HCT116 (cell line): ENCODE results near the gene TCF12. TPM values are rescaled to one million over a fixed set of nuclear protein-coding genes. Genes with fewer than 3 reads are reported as not detected.

Experiments
- ATAC-seq: fragments of 200-7000 bp; cut with Tn5 transposase; 2 replicates; pipeline ENCODE4 v1.9.1; 2020; ENCODE audit warnings: mild to moderate bottlenecking, moderate library complexity
- BruUV-seq: library from RNA; stranded (reverse); fragments of 400-500 nt; replicated peaks from 2 replicates; lab custom pipeline; 2021; lab: Mats Ljungman, UMichigan
- CTCF ChIA-PET: fragments of 300-600 bp; sonication (Branson Sonifier 250); formaldehyde crosslinking; loops from one replicate; lab custom pipeline; 2021; ENCODE audit warnings: antibody characterized with exemption; lab: Charles Lee
- POLR2A ChIA-PET: fragments of 300-600, 350-600 bp; sonication (Branson Sonifier 250); formaldehyde crosslinking; loops from one replicate; lab custom pipeline; 2021; ENCODE audit warnings: antibody characterized with exemption; lab: Charles Lee
- RAD21 ChIA-PET, 2 experiments: fragments of 300-600 bp; sonication (Branson Sonifier 250); formaldehyde crosslinking; loops; one replicate each; lab custom pipeline; 2023; ENCODE audit warnings: low total read pairs in 2 of 2; ENCODE audit not compliant: uncharacterized antibody in 2 of 2, unreplicated experiment in 2 of 2, low non-redundant PET in 1 of 2; lab: Charles Lee
- DNase-seq: peaks from one replicate; pipeline ENCODE4 v3.0.0-alpha.2; 2010; ENCODE audit warnings: low read depth, low spot score
- H2AFZ ChIP-seq: fragments of 200-600 bp; shearing (Covaris generic), sonication (generic); 2 replicates; pipeline ENCODE4 v1.6.1; 2017; ENCODE audit warnings: low read depth, mixed run types, mixed read lengths, antibody characterized with exemption, low read length; ENCODE audit not compliant: poor library complexity, severe bottlenecking
- H3K27ac ChIP-seq: 2 replicates; pipeline ENCODE4 v1.5.1; 2012; ENCODE audit warnings: low read depth, low read length
- H3K27me3 ChIP-seq: fragments of 200-600 bp; sonication (generic); 2 replicates; pipeline ENCODE4 v1.6.1; 2016; ENCODE audit warnings: mixed run types, low read length, mixed read lengths; ENCODE audit not compliant: insufficient read depth
- H3K36me3 ChIP-seq, 2 experiments: fragments of 200-500 bp in 1 of 2; fragments of 200-600 bp in 1 of 2; sonication (Bioruptor generic) in 1 of 2; sonication (generic) in 1 of 2; 2 replicates each; pipeline versions ENCODE4 v1.5.1 to v1.6.1; 2014 to 2016; ENCODE audit warnings: low read length in 2 of 2, inconsistent platforms in 1 of 2, mixed read lengths in 1 of 2, mixed run types in 1 of 2; ENCODE audit not compliant: insufficient read depth in 2 of 2, control insufficient read depth in 1 of 2
- H3K4me1 ChIP-seq, 2 experiments: fragments of 200-600 bp in 1 of 2; sonication (generic) in 1 of 2; 2 replicates each; pipeline versions ENCODE4 v1.5.1 to v1.6.1; 2012 to 2017; ENCODE audit warnings: low read length in 2 of 2, inconsistent platforms in 1 of 2, mild to moderate bottlenecking in 1 of 2, mixed read lengths in 1 of 2, mixed run types in 1 of 2, moderate library complexity in 1 of 2; ENCODE audit not compliant: insufficient read depth in 2 of 2, control insufficient read depth in 1 of 2
- H3K4me2 ChIP-seq: fragments of 200-600 bp; sonication (generic); 2 replicates; pipeline ENCODE4 v1.6.1; 2017; ENCODE audit warnings: mixed run types, low read length, mixed read lengths
- H3K4me3 ChIP-seq, 2 experiments: fragments of 200-600 bp in 1 of 2; sonication (generic) in 1 of 2; replicated peaks in 1 of 2; 2 replicates each; pipeline ENCODE4 v1.5.1; 2011 to 2016; ENCODE audit warnings: low read length in 2 of 2, control low read depth in 1 of 2, low read depth in 1 of 2, mild to moderate bottlenecking in 1 of 2, mixed read lengths in 1 of 2, mixed run types in 1 of 2
- H3K79me2 ChIP-seq: fragments of 200-600 bp; sonication (generic); 2 replicates; pipeline ENCODE4 v1.6.1; 2017; ENCODE audit warnings: mild to moderate bottlenecking, mixed run types, low read length, moderate library complexity, mixed read lengths; ENCODE audit not compliant: insufficient read depth
- H3K9ac ChIP-seq: fragments of 200-600 bp; sonication (generic); 2 replicates; pipeline ENCODE4 v1.6.1; 2016; ENCODE audit warnings: low read length, mixed read lengths
- H3K9me2 ChIP-seq: fragments of 200-600 bp; sonication (generic), shearing (Covaris generic); 2 replicates; pipeline ENCODE4 v1.6.1; 2017; ENCODE audit warnings: mixed run types, mild to moderate bottlenecking, moderate library complexity; ENCODE audit not compliant: insufficient read depth
- H3K9me3 ChIP-seq, 2 experiments: fragments of 200-500 bp in 1 of 2; fragments of 200-600 bp in 1 of 2; sonication (Bioruptor generic) in 1 of 2; sonication (generic) in 1 of 2; 2 replicates each; pipeline ENCODE4 v1.6.1; 2014 to 2017; ENCODE audit warnings: low read length in 2 of 2, mixed read lengths in 2 of 2, inconsistent platforms in 1 of 2, low read depth in 1 of 2, mild to moderate bottlenecking in 1 of 2, mixed run types in 1 of 2, moderate library complexity in 1 of 2; ENCODE audit not compliant: control insufficient read depth in 1 of 2, insufficient read depth in 1 of 2
- H4K20me1 ChIP-seq: fragments of 200-600 bp; sonication (generic), shearing (Covaris generic); 2 replicates; pipeline ENCODE4 v1.6.1; 2017; ENCODE audit warnings: mixed run types, mild to moderate bottlenecking, moderate library complexity; ENCODE audit not compliant: insufficient read depth
- EZH2phosphoT487 ChIP-seq: fragments of 200-600 bp; IDR thresholded peaks from 2 replicates; pipeline ENCODE4 v1.6.1; 2018; ENCODE audit warnings: antibody characterized with exemption, borderline replicate concordance
- FOSL1 ChIP-seq: IDR thresholded peaks from 2 replicates; pipeline ENCODE4 v1.6.1; 2012; ENCODE audit warnings: low read depth
- POLR2A ChIP-seq: IDR thresholded peaks from 2 replicates; pipeline ENCODE4 v1.7.0; 2011; ENCODE audit warnings: borderline replicate concordance; ENCODE audit not compliant: insufficient read depth, insufficient read length; ENCODE audit errors: extremely low read depth
- RAD21 ChIP-seq: IDR thresholded peaks from 2 replicates; pipeline ENCODE4 v1.6.1; 2012; ENCODE audit warnings: low read depth, mild to moderate bottlenecking
- SIN3A ChIP-seq: IDR thresholded peaks from 2 replicates; pipeline ENCODE4 v1.6.1; 2012; ENCODE audit warnings: low read depth
- SRF ChIP-seq: IDR thresholded peaks from 2 replicates; pipeline ENCODE4 v1.6.1; 2012; ENCODE audit warnings: low read depth
- TCF7L2 ChIP-seq: IDR thresholded peaks from 2 replicates; pipeline ENCODE4 v1.7.0; 2011; ENCODE audit warnings: borderline replicate concordance, inconsistent platforms; ENCODE audit not compliant: insufficient read depth, insufficient read length; ENCODE audit errors: extremely low read depth
- ZNF274 ChIP-seq: fragments of 200-500 bp; sonication (Bioruptor generic); IDR thresholded peaks from 2 replicates; pipeline ENCODE4 v1.6.1; 2014; ENCODE audit warnings: mild to moderate bottlenecking, low read depth, low read length, inconsistent platforms
- intact Hi-C: fragments of 100-400 bp; cut with micrococcal nuclease; formaldehyde crosslinking; loops from 2 replicates; pipeline ENCODE4 v1.10.0; 2022
- total RNA-seq: library from RNA; stranded (reverse); gene quantifications from one replicate; pipeline ENCODE4 v1.2.1, GENCODE V29; 2021; ENCODE audit not compliant: unreplicated experiment
- TF ChIP-seq, protein P1 (sequence below): IDR thresholded peaks from 2 replicates; pipeline ENCODE4 v1.6.1; 2012; ENCODE audit warnings: low read depth
- TF ChIP-seq, protein P2 (sequence below), 3 experiments: fragments of 200-600 bp in 1 of 3; sonication (generic) in 1 of 3; IDR thresholded peaks in 2 of 3; conservative IDR thresholded peaks in 1 of 3; 2 replicates each; pipeline ENCODE4 v1.5.1; 2012 to 2017; ENCODE audit warnings: low read depth in 2 of 3, low read length in 2 of 3, antibody characterized with exemption in 1 of 3, borderline replicate concordance in 1 of 3, control low read depth in 1 of 3, mild to moderate bottlenecking in 1 of 3, mixed read lengths in 1 of 3, mixed run types in 1 of 3, moderate library complexity in 1 of 3; ENCODE audit not compliant: insufficient read depth in 1 of 3
- TF ChIP-seq, protein P3 (sequence below): IDR thresholded peaks from 2 replicates; pipeline ENCODE4 v1.6.1; 2012

The TCF12 gene
- total RNA-seq, 1 experiment from 2014 or later: 71.6 TPM

DNA sequence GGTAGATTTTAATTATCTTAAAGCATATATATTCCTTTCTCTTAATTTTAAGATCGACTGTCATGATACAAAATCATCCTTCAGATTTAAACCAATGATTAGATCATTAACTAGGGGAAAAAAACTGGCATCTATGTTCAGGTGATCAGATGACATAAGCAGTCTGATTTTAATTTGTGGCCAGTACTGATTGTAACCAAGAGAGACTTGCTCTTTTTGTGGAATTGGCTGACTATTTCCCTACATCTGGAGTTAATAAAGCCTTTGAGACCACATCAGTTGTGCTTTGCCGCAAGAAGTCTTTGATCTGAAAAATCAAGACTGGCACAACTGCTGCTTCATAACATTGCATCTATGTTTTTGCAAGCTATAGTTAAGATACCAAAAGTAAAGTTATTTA lies 309.5 kb downstream of the TCF12 start:
- Histone ChIP-seq H3K4me3 (no peak overlapping the region), H3K36me3 (no peaks in the 10 kb centered on the region), H3K9me2 (no peaks in the 10 kb centered on the region), H2AFZ (no peak overlapping the region), H3K4me1 (no peaks in the 10 kb centered on the region), H3K27me3 (no peaks in the 10 kb centered on the region)
- ATAC-seq (no peak), DNase-seq (no peak)
- POLR2A ChIA-PET: no interaction called here
- RAD21 ChIA-PET: no interaction called here
- TF ChIP-seq RAD21 (no peak), POLR2A (no peak), EZH2phosphoT487 (no peak), TCF7L2 (no peak), SIN3A (no peak), ZNF274 (no peak), SRF (no peak), FOSL1 (no peak)
- TF ChIP-seq, protein P1, sequence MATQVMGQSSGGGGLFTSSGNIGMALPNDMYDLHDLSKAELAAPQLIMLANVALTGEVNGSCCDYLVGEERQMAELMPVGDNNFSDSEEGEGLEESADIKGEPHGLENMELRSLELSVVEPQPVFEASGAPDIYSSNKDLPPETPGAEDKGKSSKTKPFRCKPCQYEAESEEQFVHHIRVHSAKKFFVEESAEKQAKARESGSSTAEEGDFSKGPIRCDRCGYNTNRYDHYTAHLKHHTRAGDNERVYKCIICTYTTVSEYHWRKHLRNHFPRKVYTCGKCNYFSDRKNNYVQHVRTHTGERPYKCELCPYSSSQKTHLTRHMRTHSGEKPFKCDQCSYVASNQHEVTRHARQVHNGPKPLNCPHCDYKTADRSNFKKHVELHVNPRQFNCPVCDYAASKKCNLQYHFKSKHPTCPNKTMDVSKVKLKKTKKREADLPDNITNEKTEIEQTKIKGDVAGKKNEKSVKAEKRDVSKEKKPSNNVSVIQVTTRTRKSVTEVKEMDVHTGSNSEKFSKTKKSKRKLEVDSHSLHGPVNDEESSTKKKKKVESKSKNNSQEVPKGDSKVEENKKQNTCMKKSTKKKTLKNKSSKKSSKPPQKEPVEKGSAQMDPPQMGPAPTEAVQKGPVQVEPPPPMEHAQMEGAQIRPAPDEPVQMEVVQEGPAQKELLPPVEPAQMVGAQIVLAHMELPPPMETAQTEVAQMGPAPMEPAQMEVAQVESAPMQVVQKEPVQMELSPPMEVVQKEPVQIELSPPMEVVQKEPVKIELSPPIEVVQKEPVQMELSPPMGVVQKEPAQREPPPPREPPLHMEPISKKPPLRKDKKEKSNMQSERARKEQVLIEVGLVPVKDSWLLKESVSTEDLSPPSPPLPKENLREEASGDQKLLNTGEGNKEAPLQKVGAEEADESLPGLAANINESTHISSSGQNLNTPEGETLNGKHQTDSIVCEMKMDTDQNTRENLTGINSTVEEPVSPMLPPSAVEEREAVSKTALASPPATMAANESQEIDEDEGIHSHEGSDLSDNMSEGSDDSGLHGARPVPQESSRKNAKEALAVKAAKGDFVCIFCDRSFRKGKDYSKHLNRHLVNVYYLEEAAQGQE: no peak
- TF ChIP-seq, protein P2, sequence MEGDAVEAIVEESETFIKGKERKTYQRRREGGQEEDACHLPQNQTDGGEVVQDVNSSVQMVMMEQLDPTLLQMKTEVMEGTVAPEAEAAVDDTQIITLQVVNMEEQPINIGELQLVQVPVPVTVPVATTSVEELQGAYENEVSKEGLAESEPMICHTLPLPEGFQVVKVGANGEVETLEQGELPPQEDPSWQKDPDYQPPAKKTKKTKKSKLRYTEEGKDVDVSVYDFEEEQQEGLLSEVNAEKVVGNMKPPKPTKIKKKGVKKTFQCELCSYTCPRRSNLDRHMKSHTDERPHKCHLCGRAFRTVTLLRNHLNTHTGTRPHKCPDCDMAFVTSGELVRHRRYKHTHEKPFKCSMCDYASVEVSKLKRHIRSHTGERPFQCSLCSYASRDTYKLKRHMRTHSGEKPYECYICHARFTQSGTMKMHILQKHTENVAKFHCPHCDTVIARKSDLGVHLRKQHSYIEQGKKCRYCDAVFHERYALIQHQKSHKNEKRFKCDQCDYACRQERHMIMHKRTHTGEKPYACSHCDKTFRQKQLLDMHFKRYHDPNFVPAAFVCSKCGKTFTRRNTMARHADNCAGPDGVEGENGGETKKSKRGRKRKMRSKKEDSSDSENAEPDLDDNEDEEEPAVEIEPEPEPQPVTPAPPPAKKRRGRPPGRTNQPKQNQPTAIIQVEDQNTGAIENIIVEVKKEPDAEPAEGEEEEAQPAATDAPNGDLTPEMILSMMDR (IDR thresholded peaks at IDR 0.05 in 2 of 3, conservative IDR thresholded peaks at IDR 0.05 in 1 of 3; ENCODE audit: borderline replicate concordance in 1 of 3, insufficient read depth in 1 of 3, low read depth in 2 of 3, low read length in 2 of 3): no peak
- TF ChIP-seq, protein P3, sequence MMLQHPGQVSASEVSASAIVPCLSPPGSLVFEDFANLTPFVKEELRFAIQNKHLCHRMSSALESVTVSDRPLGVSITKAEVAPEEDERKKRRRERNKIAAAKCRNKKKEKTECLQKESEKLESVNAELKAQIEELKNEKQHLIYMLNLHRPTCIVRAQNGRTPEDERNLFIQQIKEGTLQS: no peak
- TF ChIP-seq, all 23 proteins: peak for 0
- no peak overlapping the region for H3K27ac ChIP-seq
- CTCF ChIA-PET: no interaction called here
- H3K4me2 ChIP-seq: no peak overlapping the region
- no peaks in the 10 kb centered on the region for H3K9me3 ChIP-seq
- H4K20me1 ChIP-seq: no peaks in the 10 kb centered on the region
- 0 out of 2 replicates have a peak, but pooled peaks cover 5% of the 10 kb centered on the region for H3K79me2 ChIP-seq
- intact Hi-C loops: no loop called here
- BruUV-seq: no TSS peak
- H3K9ac ChIP-seq: no peak overlapping the region
